HUES64 (cell line): ENCODE data around the gene CAP2. TPM values are rescaled to one million over a fixed set of nuclear protein-coding genes. Genes with fewer than 3 reads are reported as not detected.

ENCODE experiments used
- H3K27ac ChIP-seq: 2 replicates; pipeline ENCODE4 v1.7.0; 2013; ENCODE audit warnings: low read depth, low read length, inconsistent platforms
- H3K27me3 ChIP-seq: 2 replicates; pipeline ENCODE4 v1.6.1; 2013; ENCODE audit warnings: mild to moderate bottlenecking, low read length; ENCODE audit not compliant: insufficient read depth
- H3K36me3 ChIP-seq: 2 replicates; pipeline ENCODE4 v1.6.1; 2013; ENCODE audit warnings: mild to moderate bottlenecking, low read length; ENCODE audit not compliant: insufficient read depth
- H3K4me1 ChIP-seq: 2 replicates; pipeline ENCODE4 v1.6.1; 2013; ENCODE audit warnings: mild to moderate bottlenecking, low read length, moderate library complexity; ENCODE audit not compliant: insufficient read depth
- H3K4me3 ChIP-seq: 2 replicates; pipeline ENCODE4 v1.5.1; 2013; ENCODE audit warnings: mild to moderate bottlenecking, low read length, moderate library complexity
- H3K9ac ChIP-seq: 2 replicates; pipeline ENCODE4 v1.6.1; 2013; ENCODE audit warnings: mild to moderate bottlenecking, low read depth, low read length
- H3K9me3 ChIP-seq: 2 replicates; pipeline ENCODE4 v1.6.1; 2013; ENCODE audit warnings: low read depth, low read length; ENCODE audit not compliant: insufficient read depth
- WGBS: fragments of 150-250, 120-280 bp; methylation state at CpG from one replicate; pipeline ENCODE4 v1.1.7; 2013; ENCODE audit warnings: missing lambda C conversion rate; 5-methylcytosine and 5-hydroxymethylcytosine counted together
- polyA plus RNA-seq, 2 experiments: library from polyadenylated mRNA; stranded (reverse); fragments of 50-300 nt; gene quantifications; one replicate each; pipeline ENCODE4 v1.2.3, GENCODE V29; 2013

Gene CAP2
- 17.3 TPM for polyA plus RNA-seq (2013, experiment 1 of 2)
- polyA plus RNA-seq (2013, experiment 2 of 2) = 22.9 TPM

- Histone ChIP-seq H3K27me3 (peaks cover 5% of the 10 kb centered on the region; the same call in 1 of the 2 replicates), H3K4me3 (peak within 1 kb of the TSS; percentile 80), H3K36me3 (peaks cover 7% of the 10 kb centered on the region; the same call in 1 of the 2 replicates), H3K9me3 (peaks cover 16% of the 10 kb centered on the region; the same call in 1 of the 2 replicates), H3K27ac (peak within 1 kb of the TSS; percentile 84), H3K9ac (peak within 1 kb of the TSS; percentile 87), H3K4me1 (peaks cover 15% of the 10 kb centered on the region)
- 5% methylated on average over 42 of the region's 42 CpGs for WGBS
Observed at GRCh38 chr6:17392978-17393891, at the start of gene CAP2. Gene CAP2 (plus strand): TSS chr6:17393595. CDS start chr6:17421556, 27,961 bp downstream.

- Histone ChIP-seq H3K27ac (no peak overlapping the region), H3K36me3 (no peaks in the 10 kb centered on the region), H3K4me1 (no peaks in the 10 kb centered on the region), H3K4me3 (no peak overlapping the region), H3K9me3 (no peaks in the 10 kb centered on the region), H3K27me3 (no peaks in the 10 kb centered on the region), H3K9ac (no peak overlapping the region)
- 83% methylated on average over 2 of the region's 2 CpGs for WGBS
Observed at GRCh38 chr6:17347012-17347411, 46.4 kb upstream of the CAP2 start.

GRCh38 chr6:17349427-17349826 is 44.0 kb upstream of the CAP2 start:
- H3K4me3 ChIP-seq = no peak overlapping the region
- no peaks in the 10 kb centered on the region for H3K36me3 ChIP-seq
- H3K27ac ChIP-seq = no peak overlapping the region
- H3K9me3 ChIP-seq = no peaks in the 10 kb centered on the region
- 93% methylated on average over 2 of the region's 2 CpGs for WGBS
- no peaks in the 10 kb centered on the region for H3K4me1 ChIP-seq
- no peaks in the 10 kb centered on the region for H3K27me3 ChIP-seq
- H3K9ac ChIP-seq = no peak overlapping the region

GRCh38 chr6:17352302-17352701 is 41.1 kb upstream of the CAP2 start:
- Histone ChIP-seq H3K4me1 (no peaks in the 10 kb centered on the region), H3K4me3 (no peak overlapping the region), H3K9me3 (no peaks in the 10 kb centered on the region), H3K27me3 (no peaks in the 10 kb centered on the region), H3K9ac (no peak overlapping the region), H3K27ac (no peak overlapping the region), H3K36me3 (no peaks in the 10 kb centered on the region)

- no peak overlapping the region for H3K4me3 ChIP-seq
- H3K27me3 ChIP-seq = no peaks in the 10 kb centered on the region
- H3K36me3 ChIP-seq = no peaks in the 10 kb centered on the region
- H3K4me1 ChIP-seq = no peaks in the 10 kb centered on the region
- WGBS = 97% methylated on average over 4 of the region's 4 CpGs
- no peaks in the 10 kb centered on the region for H3K9me3 ChIP-seq
- no peak overlapping the region for H3K9ac ChIP-seq
- H3K27ac ChIP-seq = no peak overlapping the region
Observed at GRCh38 chr6:17353440-17354175, 39.8 kb upstream of the CAP2 start.

- H3K4me1 ChIP-seq = no peaks in the 10 kb centered on the region
- no peaks in the 10 kb centered on the region for H3K36me3 ChIP-seq
- H3K27ac ChIP-seq = no peak overlapping the region
- H3K9ac ChIP-seq = no peak overlapping the region
- H3K9me3 ChIP-seq = no peaks in the 10 kb centered on the region
- 97% methylated on average over 4 of the region's 4 CpGs for WGBS
- no peak overlapping the region for H3K4me3 ChIP-seq
- H3K27me3 ChIP-seq = no peaks in the 10 kb centered on the region
Observed at GRCh38 chr6:17354700-17355403, 38.5 kb upstream of the CAP2 start.

GRCh38 chr6:17355404-17355774 is 38.0 kb upstream of the CAP2 start:
- 88% methylated on average over 1 of the region's 2 CpGs for WGBS
- Histone ChIP-seq H3K27ac (no peak overlapping the region), H3K9ac (no peak overlapping the region), H3K4me1 (no peaks in the 10 kb centered on the region), H3K9me3 (no peaks in the 10 kb centered on the region), H3K4me3 (no peak overlapping the region), H3K36me3 (no peaks in the 10 kb centered on the region), H3K27me3 (no peaks in the 10 kb centered on the region)

GRCh38 chr6:17358515-17358914 is 34.9 kb upstream of the CAP2 start:
- H3K9me3 ChIP-seq = no peaks in the 10 kb centered on the region
- no peak overlapping the region for H3K27ac ChIP-seq
- H3K4me3 ChIP-seq = no peak overlapping the region
- H3K9ac ChIP-seq = no peak overlapping the region
- no peaks in the 10 kb centered on the region for H3K36me3 ChIP-seq
- H3K27me3 ChIP-seq = no peaks in the 10 kb centered on the region
- H3K4me1 ChIP-seq = no peaks in the 10 kb centered on the region

GRCh38 chr6:17360564-17360963 is 32.8 kb upstream of the CAP2 start:
- 91% methylated on average over 4 of the region's 4 CpGs for WGBS
- Histone ChIP-seq H3K27me3 (no peaks in the 10 kb centered on the region), H3K9ac (no peak overlapping the region), H3K27ac (no peak overlapping the region), H3K4me3 (no peak overlapping the region), H3K4me1 (no peaks in the 10 kb centered on the region), H3K36me3 (no peaks in the 10 kb centered on the region), H3K9me3 (no peaks in the 10 kb centered on the region)

GRCh38 chr6:17361013-17361412 is 32.4 kb upstream of the CAP2 start:
- no peak overlapping the region for H3K27ac ChIP-seq
- no peaks in the 10 kb centered on the region for H3K9me3 ChIP-seq
- no peaks in the 10 kb centered on the region for H3K4me1 ChIP-seq
- 96% methylated on average over 3 of the region's 3 CpGs for WGBS
- H3K4me3 ChIP-seq = no peak overlapping the region
- no peaks in the 10 kb centered on the region for H3K27me3 ChIP-seq
- H3K36me3 ChIP-seq = no peaks in the 10 kb centered on the region
- H3K9ac ChIP-seq = no peak overlapping the region

GRCh38 chr6:17365961-17366360 is 27.4 kb upstream of the CAP2 start:
- Histone ChIP-seq H3K36me3 (no peaks in the 10 kb centered on the region), H3K9ac (no peak overlapping the region), H3K27ac (no peak overlapping the region), H3K27me3 (no peaks in the 10 kb centered on the region), H3K4me3 (no peak overlapping the region), H3K4me1 (no peaks in the 10 kb centered on the region), H3K9me3 (peaks cover 17% of the 10 kb centered on the region)
